HepG2 (cell line): ENCODE results near the gene ACOT13. TPM values are rescaled to one million over a fixed set of nuclear protein-coding genes. Genes with fewer than 3 reads are reported as not detected.
"Not testable (repeated sequence)": the region's sequence is repeated elsewhere in the genome, so short reads cannot be mapped to it uniquely, and the experiment has no call there.

Experiments
- ATAC-seq: fragments of 200-7000 bp; cut with Tn5 transposase; 3 replicates; pipeline ENCODE4 v1.9.1; 2020; ENCODE audit warnings: mild to moderate bottlenecking, moderate library complexity
- BruUV-seq: library from RNA; stranded (reverse); fragments of 400-500 nt; replicated peaks from 2 replicates; lab custom pipeline; 2021; lab: Mats Ljungman, UMichigan
- CTCF ChIA-PET: fragments of 300-600 bp; formaldehyde crosslinking; extraction: SDS; loops from one replicate; lab custom pipeline; 2021; ENCODE audit warnings: low total read pairs, inconsistent platforms, low intra/inter-chr PET ratio; lab: Yijun Ruan, JAX
- POLR2A ChIA-PET: fragments of 350-600 bp; sonication (Branson Sonifier 250); formaldehyde crosslinking; loops from one replicate; lab custom pipeline; 2020; ENCODE audit warnings: antibody characterized with exemption, inconsistent platforms; lab: Yijun Ruan, JAX
- DNase-seq: peaks from one replicate; pipeline ENCODE4 v3.0.0-alpha.2; 2015; ENCODE audit warnings: low spot score
- FAIRE-seq: peaks from 3 replicates; lab custom pipeline; 2011; peaks lifted over from hg19 to GRCh38; lab: Jason Lieb, UNC
- H2AFZ ChIP-seq: one replicate; pipeline ENCODE4 v1.6.1; 2011; ENCODE audit warnings: low read length, inconsistent platforms
- H3K27ac ChIP-seq: fragments of 300-600 bp; 3 replicates; pipeline ENCODE4 v1.8.0; 2011; ENCODE audit warnings: mixed run types, mild to moderate bottlenecking, mixed read lengths, low read length, inconsistent platforms; ENCODE audit not compliant: insufficient read depth; ENCODE audit errors: extremely low read length
- H3K27me3 ChIP-seq, 2 experiments: fragments of 200-600 bp in 1 of 2; 2 replicates in 1 of 2; 3 replicates in 1 of 2; pipeline versions ENCODE4 v1.6.0 to v1.8.0; 2011; ENCODE audit warnings: low read length in 2 of 2, mild to moderate bottlenecking in 2 of 2, moderate library complexity in 2 of 2, inconsistent platforms in 1 of 2; ENCODE audit not compliant: insufficient read depth in 2 of 2, control insufficient read depth in 1 of 2
- H3K36me3 ChIP-seq, 2 experiments: fragments of 200-600 bp in 1 of 2; replicated peaks in 1 of 2; 2 replicates in 1 of 2; 3 replicates in 1 of 2; pipeline versions ENCODE4 v1.5.1 to v1.8.0; 2011; ENCODE audit warnings: low read length in 2 of 2, inconsistent platforms in 1 of 2; ENCODE audit not compliant: insufficient read depth in 2 of 2, control insufficient read depth in 1 of 2
- H3K4me1 ChIP-seq: 2 replicates; pipeline ENCODE4 v1.5.1; 2012; ENCODE audit warnings: low read length, inconsistent platforms; ENCODE audit not compliant: insufficient read depth
- H3K4me2 ChIP-seq: 2 replicates; pipeline ENCODE4 v1.6.0; 2011; ENCODE audit warnings: low read depth, low read length, inconsistent platforms
- H3K4me3 ChIP-seq, 3 experiments: fragments of 200-600 bp in 1 of 3; sonication (generic), shearing (Covaris generic) in 1 of 3; replicated peaks in 1 of 3; 2 replicates each; pipeline ENCODE4 v1.5.1; 2011 to 2016; ENCODE audit warnings: low read length in 3 of 3, inconsistent platforms in 2 of 3, low read depth in 2 of 3, mild to moderate bottlenecking in 2 of 3, control low read depth in 1 of 3, mixed read lengths in 1 of 3; ENCODE audit not compliant: insufficient read depth in 1 of 3
- H3K79me2 ChIP-seq: one replicate; pipeline ENCODE4 v1.6.1; 2011; ENCODE audit warnings: low read length, inconsistent platforms; ENCODE audit not compliant: insufficient read depth
- H3K9ac ChIP-seq: 2 replicates; pipeline ENCODE4 v1.6.0; 2011; ENCODE audit warnings: mild to moderate bottlenecking, low read depth, low read length, inconsistent platforms; ENCODE audit not compliant: insufficient read depth
- H3K9me3 ChIP-seq: 2 replicates; pipeline ENCODE4 v1.5.1; 2012; ENCODE audit warnings: mild to moderate bottlenecking, low read length
- H4K20me1 ChIP-seq: 2 replicates; pipeline ENCODE4 v1.6.0; 2011; ENCODE audit warnings: inconsistent platforms, mild to moderate bottlenecking, low read length, moderate library complexity; ENCODE audit not compliant: insufficient read depth
- CREB1 ChIP-seq, 2 experiments: fragments of 450-650 bp in 1 of 2; IDR thresholded peaks; 2 replicates each; pipeline ENCODE4 v1.6.1; 2016 to 2017; ENCODE audit warnings: control low read depth in 1 of 2, mild to moderate bottlenecking in 1 of 2, missing compliant biosample characterization in 1 of 2, missing genetic modification characterization in 1 of 2
- CREBL2 ChIP-seq: sonication (generic); formaldehyde crosslinking; IDR thresholded peaks from 2 replicates; pipeline ENCODE4 v1.8.1; 2023; ENCODE audit warnings: missing genetic modification reagents, mild to moderate bottlenecking, borderline replicate concordance
- PTBP1 ChIP-seq: fragments of 200-400 bp; formaldehyde crosslinking; IDR thresholded peaks from 2 replicates; pipeline ENCODE4 v1.6.1; 2018; ENCODE audit warnings: low read length, low read depth; ENCODE audit not compliant: poor library complexity, severe bottlenecking
- ZBTB26 ChIP-seq: IDR thresholded peaks from 2 replicates; pipeline ENCODE4 v1.6.1; 2016; ENCODE audit warnings: missing compliant biosample characterization, missing genetic modification reagents, borderline replicate concordance
- ZNF556 ChIP-seq: sonication (generic); formaldehyde crosslinking; IDR thresholded peaks from 2 replicates; pipeline ENCODE4 v1.4.0; 2020; ENCODE audit warnings: mild to moderate bottlenecking, missing genetic modification reagents, borderline replicate concordance
- ZNF703 ChIP-seq: sonication (generic); formaldehyde crosslinking; IDR thresholded peaks from 2 replicates; pipeline ENCODE4 v1.5.1; 2020; ENCODE audit warnings: missing genetic modification reagents, mild to moderate bottlenecking, moderate library complexity, borderline replicate concordance
- ZNF788 ChIP-seq: sonication (generic); formaldehyde crosslinking; IDR thresholded peaks from 2 replicates; pipeline ENCODE4 v1.5.0; 2020; ENCODE audit warnings: mild to moderate bottlenecking, missing genetic modification reagents, borderline replicate concordance
- WGBS: methylation state at CpG from one replicate; pipeline ENCODE4 v1.1.6; 2017; ENCODE audit warnings: low lambda C conversion rate; 5-methylcytosine and 5-hydroxymethylcytosine counted together
- in situ Hi-C: cut with HindIII; loops from 2 replicates; pipeline ENCODE4 v1.10.0; 2017; ENCODE audit warnings: low pct_unique_long_range_greater_than_20kb; ENCODE audit not compliant: extremely low pct_ligation_motif_present
- intact Hi-C: fragments of 100-400 bp; cut with micrococcal nuclease; formaldehyde crosslinking; loops from one replicate; pipeline ENCODE4 v1.10.0; 2022; ENCODE audit not compliant: unreplicated experiment
- polyA plus RNA-seq, 8 experiments: library from polyadenylated mRNA; depleted of rRNA in 3 of 8; stranded (reverse) in 7 of 8; unstranded in 1 of 8; fragments of >200 nt; fragmentation: Illumina TruSeq in 4 of 8; extraction: Trizol in 4 of 8; gene quantifications; 2 replicates each; pipeline versions ENCODE4 v1.2.1 to v1.2.3, GENCODE V29; 2011 to 2016; ENCODE audit warnings: low read depth in 4 of 8, missing spikeins in 1 of 8, mixed read lengths in 1 of 8; ENCODE audit not compliant: insufficient read depth in 1 of 8
- total RNA-seq, 5 experiments: library from RNA; depleted of rRNA; stranded (reverse); fragments of >200 nt; fragmentation: Illumina TruSeq; extraction: Trizol; gene quantifications; 2 replicates each; pipeline ENCODE4 v1.2.3, GENCODE V29; 2016; ENCODE audit warnings: low read depth in 1 of 5

Gene ACOT13
- total and polyA plus RNA-seq, 2 of the 13 experiments (the other 11 are each of a cell fraction or from before 2014, with no cell fraction given) = 31.5 to 45.1 TPM

- TF ChIP-seq ZNF703 (no peak), CREBL2 (CRISPR knock-in tag) (no peak), ZNF556 (CRISPR knock-in tag) (no peak), ZBTB26 (CRISPR knock-in tag) (no peak), ZNF788 (CRISPR knock-in tag) (no peak), CREB1 (IDR thresholded peaks at IDR 0.05) (no peak), CREB1 (CRISPR knock-in tag; IDR thresholded peaks at IDR 0.05) (no peak), PTBP1 (no peak)
Observed at GRCh38 chr6:24668997-24669361, 2.1 kb downstream of the ACOT13 start (continued).

- H3K4me3 ChIP-seq, H3K27ac ChIP-seq, H3K9ac ChIP-seq, DNase-seq, H2AFZ ChIP-seq, CTCF ChIA-PET, in situ Hi-C loops, POLR2A ChIA-PET, H3K27me3 ChIP-seq, intact Hi-C loops, FAIRE-seq, H4K20me1 ChIP-seq, ATAC-seq, H3K36me3 ChIP-seq, BruUV-seq, H3K4me2 ChIP-seq: not testable (repeated sequence)
- H3K4me1 ChIP-seq = peaks cover 20% of the 10 kb centered on the region
- H3K79me2 ChIP-seq = peaks cover 15% of the 10 kb centered on the region
- H3K9me3 ChIP-seq = peaks cover 36% of the 10 kb centered on the region
Observed at GRCh38 chr6:24670492-24670891, 3.6 kb downstream of the ACOT13 start.

GRCh38 chr6:24671077-24671476 lies 4.2 kb downstream of the ACOT13 start:
- H3K27ac ChIP-seq, H4K20me1 ChIP-seq, H3K9ac ChIP-seq, in situ Hi-C loops, CTCF ChIA-PET, H3K36me3 ChIP-seq, intact Hi-C loops, H2AFZ ChIP-seq, ATAC-seq, FAIRE-seq, DNase-seq, POLR2A ChIA-PET, H3K4me2 ChIP-seq, H3K79me2 ChIP-seq, H3K4me3 ChIP-seq, H3K27me3 ChIP-seq, BruUV-seq: not testable (repeated sequence)
- H3K9me3 ChIP-seq = peaks cover 36% of the 10 kb centered on the region
- WGBS = 84% methylated on average over 4 of the region's 4 CpGs
- H3K4me1 ChIP-seq = peaks cover 18% of the 10 kb centered on the region
